ENCODE data around the gene HOXC10. TPM values are rescaled to one million over a fixed set of nuclear protein-coding genes. Genes with fewer than 3 reads are reported as not detected.

The HOXC10 gene
- polyA plus RNA-seq, 3 donors: 63.5 to 68.8 (median 64.5) TPM

GRCh38 chr12:53975479-53976152, 9.3 kb upstream of the HOXC10 start:
- no peak for DNase-seq (ENCODE audit: low read depth in 3 of 3, low spot score in 2 of 3)

GRCh38 chr12:53976172-53976822, 8.6 kb upstream of the HOXC10 start:
- DNase-seq (ENCODE audit: low read depth in 3 of 3, low spot score in 2 of 3): no peak

- DNase-seq (ENCODE audit: low read depth in 3 of 3, low spot score in 2 of 3): no peak
Measured at GRCh38 chr12:53976823-53977595, 7.9 kb upstream of the HOXC10 start.

- DNase-seq (ENCODE audit: low read depth in 3 of 3, low spot score in 2 of 3): no peak
Measured at GRCh38 chr12:53977596-53978445, 7.1 kb upstream of the HOXC10 start.

GRCh38 chr12:53978477-53979356, 6.2 kb upstream of the HOXC10 start:
- no peak for DNase-seq (ENCODE audit: low read depth in 3 of 3, low spot score in 2 of 3)

GRCh38 chr12:53980104-53980801, 4.7 kb upstream of the HOXC10 start:
- DNase-seq (ENCODE audit: low read depth in 3 of 3, low spot score in 2 of 3): no peak

- no peak for DNase-seq (ENCODE audit: low read depth in 3 of 3, low spot score in 2 of 3)
Measured at GRCh38 chr12:53980802-53981496, 4.0 kb upstream of the HOXC10 start.

GRCh38 chr12:53981634-53982565, 3.0 kb upstream of the HOXC10 start:
- DNase-seq (ENCODE audit: low read depth in 3 of 3, low spot score in 2 of 3): no peak

GRCh38 chr12:53982648-53983567, 2.0 kb upstream of the HOXC10 start:
- DNase-seq (ENCODE audit: low read depth in 3 of 3, low spot score in 2 of 3): no peak

- no peak for DNase-seq (ENCODE audit: low read depth in 3 of 3, low spot score in 2 of 3)
Measured at GRCh38 chr12:53983568-53983949, 1.4 kb upstream of the HOXC10 start.

- DNase-seq (ENCODE audit: low read depth in 3 of 3, low spot score in 2 of 3): no peak
Measured at GRCh38 chr12:53983950-53984572, 885 bp upstream of the HOXC10 start.

- no peak for DNase-seq (ENCODE audit: low read depth in 3 of 3, low spot score in 2 of 3)
Measured at GRCh38 chr12:53985692-53985993, 697 bp downstream of the HOXC10 start.

GRCh38 chr12:53985994-53986685, 1.2 kb downstream of the HOXC10 start:
- DNase-seq (ENCODE audit: low read depth in 3 of 3, low spot score in 2 of 3): no peak

- DNase-seq (ENCODE audit: low read depth in 3 of 3, low spot score in 2 of 3): no peak
Measured at GRCh38 chr12:53986686-53987483, 1.9 kb downstream of the HOXC10 start.

- no peak for DNase-seq (ENCODE audit: low read depth in 3 of 3, low spot score in 2 of 3)
Measured at GRCh38 chr12:53987787-53988230, 2.9 kb downstream of the HOXC10 start.
